Measurements from ENCODE around the gene BOD1L1.

The BOD1L1 gene

DNA sequence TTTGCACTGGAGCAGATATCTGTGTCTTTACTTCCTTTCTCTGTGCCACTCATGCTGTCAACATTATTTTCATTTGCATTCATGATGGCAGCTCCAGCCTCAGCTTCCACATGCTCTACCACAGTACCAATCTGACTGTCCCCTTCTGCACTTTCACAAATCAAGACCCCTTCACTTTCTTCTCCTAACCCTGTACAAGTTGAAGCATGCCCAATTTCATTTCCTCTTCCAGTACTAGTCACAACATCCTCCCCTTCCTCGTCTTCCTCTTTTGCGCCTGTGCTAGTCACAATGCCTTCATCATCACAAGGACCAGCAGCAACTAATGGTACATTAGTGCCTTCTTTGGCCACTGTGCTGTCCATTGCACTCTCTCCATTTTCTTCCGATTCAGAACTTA is 26.5 kb downstream of the BOD1L1 start (continued):
- no peak for TF ChIP-seq ZNF837 (tag by site-specific recombination; IDR thresholded peaks at IDR 0.05)

DNA sequence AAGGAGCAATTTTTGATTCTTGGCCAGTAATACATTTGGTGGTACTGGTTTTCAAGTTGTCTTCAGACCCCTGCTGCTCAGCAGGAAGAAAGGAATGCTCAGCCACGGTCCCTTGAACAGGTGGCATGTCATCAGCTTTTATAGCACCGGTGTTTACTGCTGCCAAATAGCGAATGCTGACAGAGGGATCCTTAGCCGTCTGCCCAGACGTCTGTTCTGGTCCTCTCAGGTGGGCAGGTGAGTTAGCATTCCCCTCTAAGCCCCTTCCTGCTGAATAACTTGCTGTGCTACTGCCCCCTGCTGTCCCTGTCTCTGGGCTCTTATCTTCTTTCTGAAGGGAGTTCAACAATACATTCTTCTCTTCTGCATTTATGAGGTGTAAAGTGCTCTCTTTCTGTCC is 28.4 kb downstream of the BOD1L1 start:
- Histone ChIP-seq H3K27ac (ENCODE audit: extremely low read depth, low read depth, low read length) (no peak overlapping the region), H3K4me1 (ENCODE audit: control insufficient read depth, insufficient read depth, low read length) (no peaks in the 10 kb centered on the region), H3K36me3 (ENCODE audit: control insufficient read depth in 2 of 2, insufficient read depth in 1 of 2, low read length in 2 of 2) (peaks cover 7 to 88% of the 10 kb centered on the region in 2 experiments), H3K9me3 (ENCODE audit: control insufficient read depth, insufficient read depth, low read depth, low read length) (no peaks in the 10 kb centered on the region), H3K4me3 (ENCODE audit: low read depth, low read length) (no peak overlapping the region)
- ChIA-PET POLR2A (no interaction called here), CTCF (no interaction called here)
- no peak for TF ChIP-seq ZNF175 (tag by site-specific recombination; IDR thresholded peaks at IDR 0.05)
- no peak for TF ChIP-seq ZNF843 (tag by site-specific recombination; IDR thresholded peaks at IDR 0.05)
- no peak for TF ChIP-seq ZNF157 (tag by site-specific recombination; IDR thresholded peaks at IDR 0.05)
- TF ChIP-seq ZNF629 (tag by site-specific recombination; IDR thresholded peaks at IDR 0.05), result no peak
- TF ChIP-seq ZBTB48 (tag by site-specific recombination; IDR thresholded peaks at IDR 0.05), result no peak
- TF ChIP-seq, protein P1, sequence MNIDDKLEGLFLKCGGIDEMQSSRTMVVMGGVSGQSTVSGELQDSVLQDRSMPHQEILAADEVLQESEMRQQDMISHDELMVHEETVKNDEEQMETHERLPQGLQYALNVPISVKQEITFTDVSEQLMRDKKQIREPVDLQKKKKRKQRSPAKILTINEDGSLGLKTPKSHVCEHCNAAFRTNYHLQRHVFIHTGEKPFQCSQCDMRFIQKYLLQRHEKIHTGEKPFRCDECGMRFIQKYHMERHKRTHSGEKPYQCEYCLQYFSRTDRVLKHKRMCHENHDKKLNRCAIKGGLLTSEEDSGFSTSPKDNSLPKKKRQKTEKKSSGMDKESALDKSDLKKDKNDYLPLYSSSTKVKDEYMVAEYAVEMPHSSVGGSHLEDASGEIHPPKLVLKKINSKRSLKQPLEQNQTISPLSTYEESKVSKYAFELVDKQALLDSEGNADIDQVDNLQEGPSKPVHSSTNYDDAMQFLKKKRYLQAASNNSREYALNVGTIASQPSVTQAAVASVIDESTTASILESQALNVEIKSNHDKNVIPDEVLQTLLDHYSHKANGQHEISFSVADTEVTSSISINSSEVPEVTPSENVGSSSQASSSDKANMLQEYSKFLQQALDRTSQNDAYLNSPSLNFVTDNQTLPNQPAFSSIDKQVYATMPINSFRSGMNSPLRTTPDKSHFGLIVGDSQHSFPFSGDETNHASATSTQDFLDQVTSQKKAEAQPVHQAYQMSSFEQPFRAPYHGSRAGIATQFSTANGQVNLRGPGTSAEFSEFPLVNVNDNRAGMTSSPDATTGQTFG (tag by site-specific recombination; IDR thresholded peaks at IDR 0.05; ENCODE audit: borderline replicate concordance), result no peak
- TF ChIP-seq SP3 (tag by site-specific recombination; IDR thresholded peaks at IDR 0.05), result no peak
- TF ChIP-seq, protein P2, sequence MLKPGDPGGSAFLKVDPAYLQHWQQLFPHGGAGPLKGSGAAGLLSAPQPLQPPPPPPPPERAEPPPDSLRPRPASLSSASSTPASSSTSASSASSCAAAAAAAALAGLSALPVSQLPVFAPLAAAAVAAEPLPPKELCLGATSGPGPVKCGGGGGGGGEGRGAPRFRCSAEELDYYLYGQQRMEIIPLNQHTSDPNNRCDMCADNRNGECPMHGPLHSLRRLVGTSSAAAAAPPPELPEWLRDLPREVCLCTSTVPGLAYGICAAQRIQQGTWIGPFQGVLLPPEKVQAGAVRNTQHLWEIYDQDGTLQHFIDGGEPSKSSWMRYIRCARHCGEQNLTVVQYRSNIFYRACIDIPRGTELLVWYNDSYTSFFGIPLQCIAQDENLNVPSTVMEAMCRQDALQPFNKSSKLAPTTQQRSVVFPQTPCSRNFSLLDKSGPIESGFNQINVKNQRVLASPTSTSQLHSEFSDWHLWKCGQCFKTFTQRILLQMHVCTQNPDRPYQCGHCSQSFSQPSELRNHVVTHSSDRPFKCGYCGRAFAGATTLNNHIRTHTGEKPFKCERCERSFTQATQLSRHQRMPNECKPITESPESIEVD (tag by site-specific recombination; IDR thresholded peaks at IDR 0.05), result no peak
- TF ChIP-seq, protein P3, sequence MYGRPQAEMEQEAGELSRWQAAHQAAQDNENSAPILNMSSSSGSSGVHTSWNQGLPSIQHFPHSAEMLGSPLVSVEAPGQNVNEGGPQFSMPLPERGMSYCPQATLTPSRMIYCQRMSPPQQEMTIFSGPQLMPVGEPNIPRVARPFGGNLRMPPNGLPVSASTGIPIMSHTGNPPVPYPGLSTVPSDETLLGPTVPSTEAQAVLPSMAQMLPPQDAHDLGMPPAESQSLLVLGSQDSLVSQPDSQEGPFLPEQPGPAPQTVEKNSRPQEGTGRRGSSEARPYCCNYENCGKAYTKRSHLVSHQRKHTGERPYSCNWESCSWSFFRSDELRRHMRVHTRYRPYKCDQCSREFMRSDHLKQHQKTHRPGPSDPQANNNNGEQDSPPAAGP (tag by site-specific recombination; IDR thresholded peaks at IDR 0.05), result no peak
- TF ChIP-seq, protein P4, sequence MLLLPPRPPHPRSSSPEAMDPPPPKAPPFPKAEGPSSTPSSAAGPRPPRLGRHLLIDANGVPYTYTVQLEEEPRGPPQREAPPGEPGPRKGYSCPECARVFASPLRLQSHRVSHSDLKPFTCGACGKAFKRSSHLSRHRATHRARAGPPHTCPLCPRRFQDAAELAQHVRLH (tag by site-specific recombination; IDR thresholded peaks at IDR 0.05), result no peak
- TF ChIP-seq, protein P5, sequence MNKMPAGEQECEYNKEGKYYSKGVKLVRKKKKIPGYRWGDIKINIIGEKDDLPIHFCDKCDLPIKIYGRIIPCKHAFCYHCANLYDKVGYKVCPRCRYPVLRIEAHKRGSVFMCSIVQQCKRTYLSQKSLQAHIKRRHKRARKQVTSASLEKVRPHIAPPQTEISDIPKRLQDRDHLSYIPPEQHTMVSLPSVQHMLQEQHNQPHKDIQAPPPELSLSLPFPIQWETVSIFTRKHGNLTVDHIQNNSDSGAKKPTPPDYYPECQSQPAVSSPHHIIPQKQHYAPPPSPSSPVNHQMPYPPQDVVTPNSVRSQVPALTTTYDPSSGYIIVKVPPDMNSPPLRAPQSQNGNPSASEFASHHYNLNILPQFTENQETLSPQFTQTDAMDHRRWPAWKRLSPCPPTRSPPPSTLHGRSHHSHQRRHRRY (tag by site-specific recombination; IDR thresholded peaks at IDR 0.05), result no peak
- no peak for TF ChIP-seq ZNF555 (tag by site-specific recombination; conservative IDR thresholded peaks at IDR 0.05)
- TF ChIP-seq PRDM1 (tag by site-specific recombination; IDR thresholded peaks at IDR 0.05), result no peak
- TF ChIP-seq KLF7 (tag by site-specific recombination; IDR thresholded peaks at IDR 0.05; ENCODE audit: borderline replicate concordance), result no peak
- TF ChIP-seq ZNF670 (tag by site-specific recombination; IDR thresholded peaks at IDR 0.05; ENCODE audit: low read depth), result no peak
- no peak for TF ChIP-seq ZNF184 (tag by site-specific recombination; IDR thresholded peaks at IDR 0.05)
- TF ChIP-seq, protein P6, sequence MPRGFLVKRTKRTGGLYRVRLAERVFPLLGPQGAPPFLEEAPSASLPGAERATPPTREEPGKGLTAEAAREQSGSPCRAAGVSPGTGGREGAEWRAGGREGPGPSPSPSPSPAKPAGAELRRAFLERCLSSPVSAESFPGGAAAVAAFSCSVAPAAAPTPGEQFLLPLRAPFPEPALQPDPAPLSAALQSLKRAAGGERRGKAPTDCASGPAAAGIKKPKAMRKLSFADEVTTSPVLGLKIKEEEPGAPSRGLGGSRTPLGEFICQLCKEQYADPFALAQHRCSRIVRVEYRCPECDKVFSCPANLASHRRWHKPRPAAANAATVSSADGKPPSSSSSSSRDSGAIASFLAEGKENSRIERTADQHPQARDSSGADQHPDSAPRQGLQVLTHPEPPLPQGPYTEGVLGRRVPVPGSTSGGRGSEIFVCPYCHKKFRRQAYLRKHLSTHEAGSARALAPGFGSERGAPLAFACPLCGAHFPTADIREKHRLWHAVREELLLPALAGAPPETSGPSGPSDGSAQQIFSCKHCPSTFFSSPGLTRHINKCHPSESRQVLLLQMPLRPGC (tag by site-specific recombination; IDR thresholded peaks at IDR 0.05), result no peak
- TF ChIP-seq ZNF747 (tag by site-specific recombination; IDR thresholded peaks at IDR 0.05), result no peak
- TF ChIP-seq ZNF707 (tag by site-specific recombination; IDR thresholded peaks at IDR 0.05), result no peak
- TF ChIP-seq, protein P7, sequence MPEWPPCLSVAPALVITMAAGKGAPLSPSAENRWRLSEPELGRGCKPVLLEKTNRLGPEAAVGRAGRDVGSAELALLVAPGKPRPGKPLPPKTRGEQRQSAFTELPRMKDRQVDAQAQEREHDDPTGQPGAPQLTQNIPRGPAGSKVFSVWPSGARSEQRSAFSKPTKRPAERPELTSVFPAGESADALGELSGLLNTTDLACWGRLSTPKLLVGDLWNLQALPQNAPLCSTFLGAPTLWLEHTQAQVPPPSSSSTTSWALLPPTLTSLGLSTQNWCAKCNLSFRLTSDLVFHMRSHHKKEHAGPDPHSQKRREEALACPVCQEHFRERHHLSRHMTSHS (tag by site-specific recombination; IDR thresholded peaks at IDR 0.05), result no peak
